Loucy (cell line): ENCODE results near the gene EIPR1.

Experiments used
- EZH2phosphoT487 ChIP-seq: fragments of 200-600 bp; IDR thresholded peaks from 2 replicates; pipeline ENCODE4 v1.6.1; 2018; ENCODE audit warnings: antibody characterized with exemption, mild to moderate bottlenecking, moderate library complexity, borderline replicate concordance
- TF ChIP-seq, protein P1 (sequence below): fragments of 200-600 bp; sonication (generic); conservative IDR thresholded peaks from 2 replicates; pipeline ENCODE4 v1.5.1; 2014; ENCODE audit warnings: mild to moderate bottlenecking, antibody characterized with exemption, low read length

DNA sequence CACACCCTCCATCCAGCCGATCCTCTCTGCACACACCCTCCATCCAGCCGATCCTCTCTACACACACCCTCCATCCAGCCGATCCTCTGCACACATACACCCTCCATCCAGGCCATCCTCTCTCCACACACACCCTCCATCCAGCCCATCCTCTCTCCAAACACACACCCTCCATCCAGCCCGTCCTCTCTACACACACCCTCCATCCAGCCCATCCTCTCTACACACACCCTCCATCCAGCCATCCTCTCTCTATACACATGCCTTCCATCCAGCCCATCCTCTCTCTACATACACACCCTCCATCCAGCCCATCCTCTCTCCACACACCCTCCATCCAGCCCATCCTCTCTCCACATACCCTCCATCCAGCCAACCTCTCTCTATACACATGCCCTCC lies 83.1 kb downstream of the EIPR1 start:
- TF ChIP-seq, protein P1, sequence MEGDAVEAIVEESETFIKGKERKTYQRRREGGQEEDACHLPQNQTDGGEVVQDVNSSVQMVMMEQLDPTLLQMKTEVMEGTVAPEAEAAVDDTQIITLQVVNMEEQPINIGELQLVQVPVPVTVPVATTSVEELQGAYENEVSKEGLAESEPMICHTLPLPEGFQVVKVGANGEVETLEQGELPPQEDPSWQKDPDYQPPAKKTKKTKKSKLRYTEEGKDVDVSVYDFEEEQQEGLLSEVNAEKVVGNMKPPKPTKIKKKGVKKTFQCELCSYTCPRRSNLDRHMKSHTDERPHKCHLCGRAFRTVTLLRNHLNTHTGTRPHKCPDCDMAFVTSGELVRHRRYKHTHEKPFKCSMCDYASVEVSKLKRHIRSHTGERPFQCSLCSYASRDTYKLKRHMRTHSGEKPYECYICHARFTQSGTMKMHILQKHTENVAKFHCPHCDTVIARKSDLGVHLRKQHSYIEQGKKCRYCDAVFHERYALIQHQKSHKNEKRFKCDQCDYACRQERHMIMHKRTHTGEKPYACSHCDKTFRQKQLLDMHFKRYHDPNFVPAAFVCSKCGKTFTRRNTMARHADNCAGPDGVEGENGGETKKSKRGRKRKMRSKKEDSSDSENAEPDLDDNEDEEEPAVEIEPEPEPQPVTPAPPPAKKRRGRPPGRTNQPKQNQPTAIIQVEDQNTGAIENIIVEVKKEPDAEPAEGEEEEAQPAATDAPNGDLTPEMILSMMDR, result no peak
- no peak for TF ChIP-seq EZH2phosphoT487
